GM19324 (cell line): Measurements from ENCODE around the gene CHN2.

Experiments
- ATAC-seq: cut with Tn5 transposase; IDR thresholded peaks from one replicate; pipeline ENCODE4 v1.9.1; 2021; ENCODE audit warnings: mild to moderate bottlenecking, moderate library complexity; ENCODE audit not compliant: unreplicated experiment, low FRiP score

The CHN2 gene

GRCh38 chr7:29328045-29328444 lies 133.5 kb downstream of the CHN2 start:
- ATAC-seq, result no peak

- no peak for ATAC-seq
Observed at GRCh38 chr7:29328811-29329210, 134.2 kb downstream of the CHN2 start.

GRCh38 chr7:29329686-29330085 lies 135.1 kb downstream of the CHN2 start:
- no peak for ATAC-seq

- ATAC-seq, result no peak
Observed at GRCh38 chr7:29330136-29330535, 135.6 kb downstream of the CHN2 start.

- no peak for ATAC-seq
Observed at GRCh38 chr7:29331163-29331562, 136.6 kb downstream of the CHN2 start.

- no peak for ATAC-seq
Observed at GRCh38 chr7:29332042-29332811, 137.7 kb downstream of the CHN2 start.

GRCh38 chr7:29332875-29333855 lies 138.6 kb downstream of the CHN2 start:
- ATAC-seq, result no peak

- no peak for ATAC-seq
Observed at GRCh38 chr7:29335188-29336083, 140.9 kb downstream of the CHN2 start.

GRCh38 chr7:29337546-29338116 lies 143.1 kb downstream of the CHN2 start:
- ATAC-seq, result no peak

GRCh38 chr7:29340696-29341095 lies 146.1 kb downstream of the CHN2 start:
- ATAC-seq, result no peak

GRCh38 chr7:29341156-29341555 lies 146.6 kb downstream of the CHN2 start:
- ATAC-seq, result no peak

- ATAC-seq, result no peak
Observed at GRCh38 chr7:29342761-29343160, 148.2 kb downstream of the CHN2 start.

GRCh38 chr7:29343399-29343798 lies 148.8 kb downstream of the CHN2 start:
- no peak for ATAC-seq

- ATAC-seq, result no peak
Observed at GRCh38 chr7:29344334-29344978, 149.9 kb downstream of the CHN2 start.

- ATAC-seq, result no peak
Observed at GRCh38 chr7:29345590-29345989, 151.0 kb downstream of the CHN2 start.

GRCh38 chr7:29346231-29346978 lies 151.8 kb downstream of the CHN2 start:
- no peak for ATAC-seq

GRCh38 chr7:29349362-29349761 lies 154.8 kb downstream of the CHN2 start:
- ATAC-seq, result no peak

- ATAC-seq, result no peak
Observed at GRCh38 chr7:29350351-29350750, 155.8 kb downstream of the CHN2 start.

- ATAC-seq, result no peak
Observed at GRCh38 chr7:29352041-29352440, 157.5 kb downstream of the CHN2 start.
